HAP-1 (cell line): Measurements from ENCODE around the gene OASL.

Source experiments
- DNase-seq, 2 experiments: peaks; one replicate each; pipeline ENCODE4 v3.0.0-alpha.2; 2016 to 2020; ENCODE audit warnings: low spot score in 2 of 2
- H3K27me3 ChIP-seq: fragments of 250-450 bp; sonication (Bioruptor Pico); 2 replicates; pipeline ENCODE4 v1.5.1; 2020; ENCODE audit warnings: low read depth, mild to moderate bottlenecking, moderate library complexity
- H3K36me3 ChIP-seq: fragments of 250-450 bp; sonication (Bioruptor Pico); replicated peaks from 2 replicates; pipeline ENCODE4 v1.5.1; 2020; ENCODE audit warnings: mild to moderate bottlenecking
- H3K4me1 ChIP-seq: fragments of 250-450 bp; sonication (Bioruptor Pico); 2 replicates; pipeline ENCODE4 v1.5.1; 2020; ENCODE audit warnings: mild to moderate bottlenecking
- H3K4me3 ChIP-seq: fragments of 250-450 bp; sonication (Bioruptor Pico); 2 replicates; pipeline ENCODE4 v1.5.1; 2020; ENCODE audit warnings: mild to moderate bottlenecking, moderate library complexity
- H3K9me3 ChIP-seq: fragments of 250-450 bp; sonication (Bioruptor Pico); 2 replicates; pipeline ENCODE4 v1.5.1; 2020; ENCODE audit warnings: mild to moderate bottlenecking, moderate library complexity
- in situ Hi-C: fragments of 300-500 bp; cut with MboI; formaldehyde crosslinking; loops from 3 replicates; pipeline ENCODE4 v1.14.3; 2020; ENCODE audit warnings: low sequenced_read_pairs, inconsistent platforms, mixed read lengths

Gene OASL

GRCh38 chr12:121043067-121043466 lies 4.0 kb upstream of the OASL start:
- Histone ChIP-seq H3K4me1 (no peaks in the 10 kb centered on the region), H3K4me3 (no peak overlapping the region), H3K27me3 (peaks cover 16% of the 10 kb centered on the region; the same call in 1 of the 2 replicates), H3K36me3 (no peaks in the 10 kb centered on the region), H3K9me3 (no peaks in the 10 kb centered on the region)
- in situ Hi-C loops: no loop called here
- no peak for DNase-seq

GRCh38 chr12:121036810-121037326 lies 2.2 kb downstream of the OASL start:
- DNase-seq: no peak

GRCh38 chr12:121034616-121035305 lies 4.3 kb downstream of the OASL start:
- no peak overlapping the region for H3K4me3 ChIP-seq
- peaks cover 9% of the 10 kb centered on the region; the same call in 1 of the 2 replicates for H3K27me3 ChIP-seq
- DNase-seq: no peak
- H3K4me1 ChIP-seq: no peaks in the 10 kb centered on the region
- no peaks in the 10 kb centered on the region for H3K9me3 ChIP-seq
- in situ Hi-C loops: no loop called here
- no peaks in the 10 kb centered on the region for H3K36me3 ChIP-seq

More at GRCh38 chr12:121036810-121037326, 2.2 kb downstream of the OASL start:
- Histone ChIP-seq H3K4me1 (no peaks in the 10 kb centered on the region), H3K9me3 (no peaks in the 10 kb centered on the region), H3K36me3 (no peaks in the 10 kb centered on the region), H3K27me3 (peaks cover 9% of the 10 kb centered on the region; the same call in 1 of the 2 replicates), H3K4me3 (no peak overlapping the region)
- in situ Hi-C loops: no loop called here

GRCh38 chr12:121033625-121034349 lies 5.3 kb downstream of the OASL start:
- Histone ChIP-seq H3K9me3 (no peaks in the 10 kb centered on the region), H3K36me3 (no peaks in the 10 kb centered on the region), H3K4me1 (no peaks in the 10 kb centered on the region), H3K27me3 (peaks cover 9% of the 10 kb centered on the region; the same call in 1 of the 2 replicates), H3K4me3 (no peak overlapping the region)
- no peak for DNase-seq
- in situ Hi-C loops: no loop called here

GRCh38 chr12:121030576-121031212 lies 8.4 kb downstream of the OASL start:
- no peak for DNase-seq
- no peak overlapping the region for H3K4me3 ChIP-seq
- no peaks in the 10 kb centered on the region for H3K4me1 ChIP-seq
- no peaks in the 10 kb centered on the region for H3K27me3 ChIP-seq
- no peaks in the 10 kb centered on the region for H3K9me3 ChIP-seq
- H3K36me3 ChIP-seq: no peaks in the 10 kb centered on the region
- in situ Hi-C loops: no loop called here

GRCh38 chr12:121026274-121027045 lies 12.6 kb downstream of the OASL start:
- Histone ChIP-seq H3K4me1 (no peaks in the 10 kb centered on the region), H3K9me3 (no peaks in the 10 kb centered on the region), H3K36me3 (no peaks in the 10 kb centered on the region), H3K4me3 (no peak overlapping the region), H3K27me3 (no peaks in the 10 kb centered on the region)
- DNase-seq: no peak
- in situ Hi-C loops: no loop called here

GRCh38 chr12:121025442-121026226 lies 13.4 kb downstream of the OASL start:
- H3K4me3 ChIP-seq: no peak overlapping the region
- no peak for DNase-seq
- H3K27me3 ChIP-seq: no peaks in the 10 kb centered on the region
- no peaks in the 10 kb centered on the region for H3K4me1 ChIP-seq
- in situ Hi-C loops: no loop called here
- H3K9me3 ChIP-seq: no peaks in the 10 kb centered on the region
- no peaks in the 10 kb centered on the region for H3K36me3 ChIP-seq

- Histone ChIP-seq H3K36me3 (no peaks in the 10 kb centered on the region), H3K4me3 (no peak overlapping the region), H3K27me3 (no peaks in the 10 kb centered on the region), H3K4me1 (no peaks in the 10 kb centered on the region), H3K9me3 (no peaks in the 10 kb centered on the region)
- no peak for DNase-seq
- in situ Hi-C loops: no loop called here
Observed at GRCh38 chr12:121023799-121024198, 15.2 kb downstream of the OASL start.

GRCh38 chr12:121022713-121023112 lies 16.3 kb downstream of the OASL start:
- H3K9me3 ChIP-seq: no peaks in the 10 kb centered on the region
- no peak for DNase-seq
- in situ Hi-C loops: no loop called here
- H3K27me3 ChIP-seq: no peaks in the 10 kb centered on the region
- H3K4me1 ChIP-seq: no peaks in the 10 kb centered on the region
- no peaks in the 10 kb centered on the region for H3K36me3 ChIP-seq
- no peak overlapping the region for H3K4me3 ChIP-seq

- H3K4me1 ChIP-seq: no peaks in the 10 kb centered on the region
- in situ Hi-C loops: no loop called here
- H3K4me3 ChIP-seq: no peak overlapping the region
- H3K9me3 ChIP-seq: no peaks in the 10 kb centered on the region
- DNase-seq: no peak
- H3K36me3 ChIP-seq: no peaks in the 10 kb centered on the region
- no peaks in the 10 kb centered on the region for H3K27me3 ChIP-seq
Observed at GRCh38 chr12:121021754-121022153, 17.3 kb downstream of the OASL start.

GRCh38 chr12:121018860-121019617 lies 20.0 kb downstream of the OASL start:
- peaks cover 6% of the 10 kb centered on the region; the same call in 1 of the 2 replicates for H3K4me1 ChIP-seq
- in situ Hi-C loops: no loop called here
- no peak for DNase-seq

GRCh38 chr12:121017966-121018491 lies 21.0 kb downstream of the OASL start:
- Histone ChIP-seq H3K36me3 (peaks cover 2% of the 10 kb centered on the region), H3K4me3 (no peak overlapping the region), H3K27me3 (no peaks in the 10 kb centered on the region), H3K9me3 (no peaks in the 10 kb centered on the region), H3K4me1 (peaks cover 6% of the 10 kb centered on the region; the same call in 1 of the 2 replicates)
- DNase-seq: no peak
- in situ Hi-C loops: no loop called here

More at GRCh38 chr12:121018860-121019617, 20.0 kb downstream of the OASL start:
- Histone ChIP-seq H3K4me3 (no peak overlapping the region), H3K27me3 (no peaks in the 10 kb centered on the region), H3K9me3 (no peaks in the 10 kb centered on the region), H3K36me3 (no peaks in the 10 kb centered on the region; the same call in 1 of the 2 replicates)
